Caki2 (cell line): ENCODE measurements around the gene HIF1AN. TPM values are rescaled to one million over a fixed set of nuclear protein-coding genes. Genes with fewer than 3 reads are reported as not detected.

Experiments used
- DNase-seq: peaks from one replicate; pipeline ENCODE4 v3.0.0-alpha.2; 2015; ENCODE audit warnings: low read depth
- in situ Hi-C: cut with HindIII; loops from 2 replicates; pipeline ENCODE4 v1.10.0; 2016; ENCODE audit warnings: low sequenced_read_pairs, low pct_unique_long_range_greater_than_20kb, mixed read lengths
- total RNA-seq: library from RNA; depleted of rRNA; stranded (reverse); fragments of >200 nt; shearing (Covaris generic); gene quantifications from 2 replicates; pipeline ENCODE4 v1.2.3, GENCODE V29; 2014; ENCODE audit warnings: low replicate concordance; rRNA removed

The HIF1AN gene
- total RNA-seq, 1 experiment from 2014 or later = 35.9 TPM

GRCh38 chr10:100579261-100580090 is 43.7 kb downstream of the HIF1AN start:
- in situ Hi-C loops = no loop called here
- no peak for DNase-seq

GRCh38 chr10:100586959-100587358 is 51.2 kb downstream of the HIF1AN start:
- no peak for DNase-seq
- in situ Hi-C loops = no loop called here

- in situ Hi-C loops = no loop called here
- no peak for DNase-seq
Observed at GRCh38 chr10:100598166-100598565, 62.4 kb downstream of the HIF1AN start.

- in situ Hi-C loops = no loop called here
- DNase-seq = peak; percentile 25
Observed at GRCh38 chr10:100600218-100600617, 64.5 kb downstream of the HIF1AN start.

- DNase-seq = no peak
- in situ Hi-C loops = no loop called here
Observed at GRCh38 chr10:100607439-100607838, 71.7 kb downstream of the HIF1AN start.

Other genes starting within 250 kb of the HIF1AN start
- gene BLOC1S2, start 249.3 kb upstream of the HIF1AN start, total RNA-seq = 54.4 and 55.8 TPM in 2 replicates
- not detected in 2 replicates for gene PKD2L1, start 205.7 kb upstream of the HIF1AN start, total RNA-seq
- gene SCD, start 188.7 kb upstream of the HIF1AN start, total RNA-seq = 97.2 and 98.9 TPM in 2 replicates
- not detected in 2 replicates for gene WNT8B, start 72.9 kb upstream of the HIF1AN start, total RNA-seq
- 0.71 TPM in 1 of 2 replicates, not detected in the other for gene SEC31B, start 16.1 kb upstream of the HIF1AN start, total RNA-seq
- gene NDUFB8, start 6.1 kb upstream of the HIF1AN start, total RNA-seq = 132 and 185 TPM in 2 replicates
- not detected in 2 replicates for gene PAX2, start 209.6 kb downstream of the HIF1AN start, total RNA-seq